GM21576 (cell line): ENCODE results near the gene CHCHD6.

Experiments
- ATAC-seq: cut with Tn5 transposase; IDR thresholded peaks from one replicate; pipeline ENCODE4 v1.9.1; 2021; ENCODE audit warnings: mild to moderate bottlenecking, moderate library complexity; ENCODE audit not compliant: unreplicated experiment

Gene CHCHD6

DNA sequence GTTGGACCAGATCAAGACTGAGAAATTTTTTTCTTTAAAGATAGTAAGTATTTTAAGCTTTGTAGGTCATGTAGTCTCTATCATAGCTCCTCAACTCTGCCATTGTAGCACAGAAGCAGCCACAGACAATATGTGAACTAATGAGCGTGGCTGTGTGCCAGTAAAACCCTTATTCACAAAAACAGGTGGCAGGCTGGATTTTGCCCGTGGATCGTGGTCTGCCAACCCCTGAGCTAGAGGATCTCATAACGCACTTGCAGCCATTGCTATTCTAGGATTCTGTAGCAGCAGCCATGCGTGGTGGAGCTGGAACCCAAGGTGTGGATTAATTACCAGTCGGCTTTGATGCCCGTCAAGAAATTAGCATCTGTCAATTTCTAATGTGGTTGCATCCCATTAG lies 210.2 kb downstream of the CHCHD6 start:
- no peak for ATAC-seq

DNA sequence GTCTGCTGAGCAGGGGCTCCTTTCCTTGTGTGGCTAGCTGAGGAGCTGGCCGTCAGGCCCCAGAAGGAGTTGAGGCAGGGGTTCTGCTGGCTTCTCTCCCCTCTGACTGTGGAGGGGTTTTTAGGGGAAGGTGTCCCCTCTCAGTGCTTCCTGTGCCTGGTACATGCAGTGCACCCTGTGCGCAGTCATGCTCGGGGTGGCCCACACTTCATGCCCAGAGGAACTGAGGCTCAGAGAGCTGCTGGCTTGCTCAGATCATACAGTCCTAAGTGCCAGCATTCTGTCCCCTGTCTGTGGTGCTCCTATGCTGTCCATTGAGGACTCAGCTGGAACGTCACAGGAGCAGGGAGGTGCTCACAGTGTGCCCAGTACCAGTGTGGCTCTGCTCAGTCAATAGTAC lies 211.0 kb downstream of the CHCHD6 start:
- ATAC-seq = no peak

GRCh38 chr3:126916546-126916945 lies 212.5 kb downstream of the CHCHD6 start:
- ATAC-seq = no peak

- no peak for ATAC-seq
Observed at GRCh38 chr3:126917232-126917804, 213.3 kb downstream of the CHCHD6 start.

- no peak for ATAC-seq
Observed at GRCh38 chr3:126918355-126918821, 214.3 kb downstream of the CHCHD6 start.

DNA sequence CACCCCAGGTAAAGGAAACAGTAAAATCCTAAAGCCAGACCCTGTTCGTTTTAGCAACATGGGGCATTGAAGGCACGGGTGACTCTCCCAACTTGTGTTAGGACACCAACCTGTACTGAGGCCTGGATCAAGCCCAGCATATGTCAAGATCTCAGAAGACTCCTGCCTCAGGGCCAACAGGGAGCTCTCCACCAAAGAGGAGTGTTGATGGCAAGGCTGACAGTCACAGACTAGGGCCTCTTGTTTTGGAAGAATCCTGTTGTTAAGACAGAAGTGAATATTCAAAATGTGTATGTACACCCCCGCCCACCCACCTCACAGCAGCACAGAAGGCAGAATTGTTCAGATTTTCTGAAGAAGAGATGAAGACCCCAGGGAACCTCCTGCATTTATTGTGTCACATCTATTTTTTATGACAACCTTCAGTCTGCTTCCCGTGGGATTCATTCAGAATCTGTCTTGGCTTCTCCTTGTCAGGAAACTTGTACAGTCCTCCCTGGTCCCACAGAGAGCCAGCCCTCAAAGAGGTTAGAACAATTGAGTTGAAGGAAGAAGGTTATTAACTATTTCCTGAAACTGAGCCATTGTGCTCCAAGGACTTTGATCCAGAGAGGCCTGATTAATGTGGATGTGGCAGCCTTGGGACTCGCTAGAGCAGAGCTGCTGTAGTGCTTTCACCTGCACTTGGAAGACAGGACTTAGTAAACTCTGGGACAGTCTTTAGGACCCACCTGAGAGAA lies 217.2 kb downstream of the CHCHD6 start:
- no peak for ATAC-seq

DNA sequence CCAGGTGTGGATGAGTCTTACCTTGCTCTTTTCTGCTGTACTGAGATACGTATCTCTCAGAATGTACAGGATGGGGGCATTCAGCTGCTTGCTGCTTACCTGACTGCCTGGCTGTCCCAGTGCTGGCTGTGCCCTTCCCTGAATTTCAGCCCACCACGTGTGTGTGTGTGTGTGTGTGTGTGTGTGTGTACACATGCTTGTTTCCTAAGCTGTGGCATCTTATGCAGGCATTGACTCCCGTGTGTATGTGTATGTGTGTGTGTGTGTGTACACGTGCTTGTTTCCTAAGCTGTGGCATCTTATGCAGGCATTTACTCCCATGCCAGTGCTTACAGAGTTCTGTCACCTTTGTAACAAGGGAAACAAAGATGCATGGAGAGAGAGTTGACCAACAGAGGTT lies 218.4 kb downstream of the CHCHD6 start:
- no peak for ATAC-seq

- ATAC-seq = no peak
Observed at GRCh38 chr3:126923423-126923822, 219.4 kb downstream of the CHCHD6 start.

- ATAC-seq = no peak
Observed at GRCh38 chr3:126923895-126924294, 219.9 kb downstream of the CHCHD6 start.

- no peak for ATAC-seq
Observed at GRCh38 chr3:126924458-126924857, 220.4 kb downstream of the CHCHD6 start.

GRCh38 chr3:126925411-126926171 lies 221.6 kb downstream of the CHCHD6 start:
- ATAC-seq = no peak

DNA sequence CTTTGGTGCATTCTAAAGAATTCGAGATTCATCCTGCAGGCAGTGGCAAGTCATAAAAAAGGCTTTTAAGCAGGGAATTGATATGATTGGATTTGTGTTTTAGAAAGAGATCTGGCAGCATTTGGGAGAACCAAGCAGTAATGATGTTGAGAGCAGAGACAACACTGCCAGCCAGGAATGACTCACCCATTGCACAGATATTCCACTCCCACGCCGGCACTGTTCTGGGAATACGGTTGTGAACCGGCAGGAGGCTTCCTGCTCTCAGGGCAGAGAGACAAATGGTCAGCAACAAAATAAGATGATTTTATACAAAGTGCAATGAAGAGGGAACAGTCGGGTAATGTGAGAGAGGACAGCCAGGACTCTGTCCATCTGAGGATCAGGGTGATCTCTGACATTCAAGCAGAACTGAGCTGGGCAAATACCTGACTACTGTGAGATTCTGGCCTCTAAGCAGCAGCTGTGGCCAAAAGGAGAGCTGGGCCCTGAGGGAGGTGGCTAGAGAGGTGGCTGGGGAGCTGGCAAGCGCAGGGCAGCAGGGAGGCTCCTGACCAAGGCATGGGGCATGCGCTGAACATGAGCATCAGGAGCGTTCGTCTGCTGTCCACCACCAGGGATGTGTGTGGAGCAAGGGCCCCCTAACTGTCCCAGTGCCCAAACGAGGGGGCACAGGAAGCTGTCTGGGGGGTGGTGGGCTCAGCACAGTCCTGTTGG lies 222.8 kb downstream of the CHCHD6 start:
- no peak for ATAC-seq

GRCh38 chr3:126927401-126927750 lies 223.3 kb downstream of the CHCHD6 start:
- ATAC-seq = no peak

GRCh38 chr3:126927846-126928245 lies 223.8 kb downstream of the CHCHD6 start:
- no peak for ATAC-seq

DNA sequence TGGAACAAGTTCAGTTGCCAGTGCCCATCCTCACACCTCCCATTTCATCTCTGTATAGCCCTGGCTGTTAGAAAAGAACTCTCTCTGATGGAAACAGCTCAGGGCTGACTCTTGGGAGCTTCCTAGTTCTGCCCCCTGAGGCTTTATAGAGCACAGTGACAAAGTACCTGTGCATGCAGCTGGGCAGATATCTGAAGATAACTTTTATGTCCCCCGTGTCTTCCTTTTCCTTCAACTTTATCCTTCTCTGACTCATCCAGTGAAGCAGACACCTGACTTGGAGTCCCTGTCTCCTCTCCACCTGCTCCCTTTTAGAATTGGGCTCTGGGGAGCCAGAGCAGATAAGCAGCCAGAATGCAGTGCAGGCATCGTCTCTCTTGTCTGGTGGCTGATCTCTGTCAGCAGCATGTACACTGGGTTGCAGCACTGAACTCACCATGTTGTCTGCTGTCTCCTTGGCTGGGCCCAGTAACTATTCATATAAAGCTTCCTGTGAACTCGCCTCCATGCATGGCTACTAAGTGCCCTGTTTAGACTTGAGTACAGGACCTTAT lies 225.0 kb downstream of the CHCHD6 start:
- ATAC-seq = no peak

DNA sequence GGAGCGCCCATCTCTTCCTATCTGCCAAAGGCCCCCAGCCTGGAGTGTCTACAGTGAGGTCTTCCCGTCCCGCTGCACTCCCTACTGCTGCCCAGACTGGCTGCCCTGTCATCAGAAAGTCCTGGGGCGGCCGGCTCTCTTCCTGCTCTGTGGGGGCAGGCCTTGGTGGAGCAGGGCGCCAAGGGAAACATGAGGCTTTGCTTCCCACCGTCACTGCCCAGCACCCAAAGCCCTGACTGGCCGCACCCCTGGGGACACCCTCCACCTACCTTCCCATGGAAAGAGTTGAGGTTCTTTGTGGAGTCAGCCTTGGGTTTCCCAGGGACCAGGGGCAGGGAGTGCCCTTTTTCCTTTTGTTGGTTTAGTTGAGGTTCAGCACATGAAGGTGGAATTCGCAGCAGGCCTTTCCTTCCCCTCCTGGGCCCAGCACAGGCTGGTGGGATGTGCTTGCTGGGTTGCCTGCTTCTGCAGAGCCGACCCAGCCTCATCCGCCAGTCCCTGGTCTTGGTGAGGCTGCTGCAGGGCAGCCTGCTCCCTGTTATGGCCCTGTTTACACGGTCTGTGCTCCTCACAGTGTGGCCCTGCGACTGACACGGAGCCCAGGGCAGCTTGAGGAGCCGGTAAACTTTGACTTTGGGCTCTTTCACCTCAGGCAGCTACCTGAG lies 227.0 kb downstream of the CHCHD6 start:
- no peak for ATAC-seq

- no peak for ATAC-seq
Observed at GRCh38 chr3:126931806-126932187, 227.8 kb downstream of the CHCHD6 start.

DNA sequence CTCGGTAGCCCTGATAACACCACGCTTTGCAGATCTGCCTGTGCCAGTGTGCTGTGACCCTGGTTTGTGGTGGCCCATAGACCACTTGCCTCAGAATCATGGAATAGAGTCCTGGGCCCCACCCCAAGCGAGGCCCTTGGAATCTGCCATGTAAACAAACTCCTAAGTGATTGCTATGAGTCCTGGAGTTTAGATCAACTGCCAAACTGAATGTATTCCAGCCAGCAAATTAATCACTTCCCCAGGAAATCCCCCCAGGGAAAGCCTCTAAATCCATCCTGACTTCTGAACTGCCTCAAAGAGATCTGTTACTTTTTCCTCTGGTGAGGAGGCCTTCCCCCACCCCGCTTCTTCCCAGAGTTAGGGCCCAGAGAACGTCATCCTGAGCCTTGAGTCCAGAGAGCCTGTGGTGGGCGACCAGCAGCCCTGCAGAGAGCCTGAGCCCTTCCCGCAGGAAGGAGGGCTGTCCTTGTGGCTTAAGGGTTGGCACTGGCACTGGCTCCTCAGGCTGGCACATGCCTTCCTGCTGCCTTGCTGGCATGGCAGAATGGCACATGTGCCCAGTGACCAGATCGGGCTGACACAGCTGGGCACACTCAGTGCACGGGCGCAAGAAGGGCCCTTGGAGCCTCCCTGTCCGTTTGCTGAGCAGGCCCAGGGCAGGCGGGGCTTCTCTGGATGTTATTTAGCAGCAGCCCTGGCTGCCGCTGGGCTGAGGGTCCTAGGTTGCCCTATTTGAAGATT lies 228.3 kb downstream of the CHCHD6 start:
- ATAC-seq = no peak

GRCh38 chr3:126934031-126934531 lies 230.0 kb downstream of the CHCHD6 start:
- no peak for ATAC-seq

DNA sequence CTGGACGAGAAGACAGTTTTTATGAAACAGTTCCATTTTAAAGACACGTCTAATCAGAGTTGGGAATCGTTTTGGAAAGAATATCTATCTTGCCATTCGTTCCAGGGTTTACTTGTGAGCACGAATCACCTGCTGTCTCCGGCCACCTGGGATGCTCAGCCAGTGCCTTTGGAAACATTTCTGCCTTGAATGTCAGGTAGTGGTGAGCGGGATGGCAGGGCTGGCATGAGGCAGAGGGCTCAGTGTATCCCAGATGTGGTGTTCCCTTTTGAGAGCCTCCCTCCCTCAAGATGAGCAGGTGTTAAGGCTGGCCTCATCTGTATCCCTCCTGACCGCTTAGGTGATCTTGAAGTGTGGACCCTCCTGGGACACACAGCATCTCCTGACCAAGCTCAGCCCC lies 231.0 kb downstream of the CHCHD6 start:
- no peak for ATAC-seq
